HG03108 (cell line): ENCODE data around the gene AGR3.

Experiments used
- ATAC-seq: cut with Tn5 transposase; IDR thresholded peaks from one replicate; pipeline ENCODE4 v1.9.1; 2021; ENCODE audit warnings: moderate library complexity; ENCODE audit not compliant: unreplicated experiment

Gene AGR3

DNA sequence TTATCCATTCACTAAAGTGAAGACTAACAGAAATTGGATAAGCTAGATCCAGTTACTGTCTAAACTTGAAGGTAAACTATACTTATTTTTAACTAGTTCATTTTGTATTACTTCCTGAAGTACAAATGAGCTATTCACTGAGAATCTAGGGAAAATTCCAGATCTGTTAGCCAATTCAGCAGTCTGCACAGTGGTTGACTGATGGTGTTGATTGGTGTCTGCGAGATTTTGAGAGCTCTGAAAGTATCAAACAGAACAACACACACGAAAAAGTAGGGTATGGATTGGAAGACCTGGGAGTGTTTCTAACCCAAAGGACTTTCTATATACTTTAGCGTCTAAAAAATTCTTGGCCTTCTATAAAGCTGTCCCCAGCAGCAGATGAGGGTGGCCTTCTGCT is 43.4 kb downstream of the AGR3 start:
- ATAC-seq = no peak

DNA sequence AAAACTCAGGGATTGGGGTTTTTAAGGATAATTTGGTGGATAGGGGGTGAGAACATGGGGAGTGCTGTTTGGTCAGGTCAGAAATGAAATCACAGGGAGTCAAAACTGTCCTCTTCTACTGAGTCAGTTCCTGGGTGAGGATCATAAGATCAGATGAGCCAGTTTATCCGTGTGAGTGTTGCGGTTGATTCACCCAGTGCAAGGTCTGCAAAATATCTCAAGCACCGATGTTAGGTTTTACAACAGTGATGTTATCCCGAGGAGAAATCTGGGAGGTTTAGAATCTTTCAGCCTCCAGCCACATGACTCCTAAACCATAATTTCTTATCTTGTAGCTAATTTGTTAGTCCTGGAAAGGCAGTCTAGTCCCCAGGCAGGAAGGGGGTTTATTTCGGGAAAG is 45.3 kb downstream of the AGR3 start:
- ATAC-seq = no peak

- no peak for ATAC-seq
These were observed 48.4 kb downstream of the AGR3 start for GRCh38 chr7:16833373-16833772.

GRCh38 chr7:16826060-16826459 is 55.7 kb downstream of the AGR3 start:
- no peak for ATAC-seq

- ATAC-seq = no peak
These were observed 59.8 kb downstream of the AGR3 start for GRCh38 chr7:16822029-16822428.

DNA sequence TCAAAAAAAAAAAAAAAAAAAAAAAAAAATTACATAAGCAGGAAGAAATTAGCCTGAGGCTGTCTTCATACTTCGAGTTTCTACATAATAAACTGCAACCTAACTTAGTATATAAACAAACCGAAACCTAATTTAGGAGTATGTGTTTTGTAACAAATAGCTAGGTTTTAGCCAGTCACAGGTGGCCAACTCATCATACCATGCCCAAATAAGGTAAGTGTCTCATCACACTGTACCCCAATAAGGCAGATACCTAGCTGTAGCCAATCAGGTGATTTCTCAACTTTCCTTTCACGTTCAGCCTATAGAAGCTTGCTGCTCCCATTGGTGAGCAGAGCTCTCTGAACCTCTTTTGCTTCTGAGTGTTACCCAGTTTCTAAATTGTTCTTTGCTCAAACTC is 63.1 kb downstream of the AGR3 start:
- no peak for ATAC-seq

- ATAC-seq = no peak
These were observed 64.2 kb downstream of the AGR3 start for GRCh38 chr7:16817536-16817935.

DNA sequence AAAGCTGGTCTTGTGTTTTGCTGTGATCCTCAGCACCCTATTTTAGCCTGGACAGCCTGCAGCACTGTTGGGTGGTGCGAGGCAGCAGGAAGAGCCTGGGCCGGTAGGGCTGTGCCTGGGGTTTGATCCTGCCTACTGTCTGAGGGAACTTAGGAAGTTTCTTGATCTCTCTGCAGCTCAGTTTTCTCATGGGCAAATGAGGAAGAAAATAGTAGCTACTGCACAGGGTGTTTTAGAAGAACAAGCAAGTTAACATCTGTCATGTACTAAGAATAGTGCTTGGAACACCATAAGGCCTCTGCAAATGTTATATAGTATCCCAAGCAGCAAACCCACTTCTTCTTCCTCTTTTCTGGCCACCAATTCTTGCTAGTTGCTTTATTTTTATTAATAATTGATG is 65.0 kb downstream of the AGR3 start:
- no peak for ATAC-seq

DNA sequence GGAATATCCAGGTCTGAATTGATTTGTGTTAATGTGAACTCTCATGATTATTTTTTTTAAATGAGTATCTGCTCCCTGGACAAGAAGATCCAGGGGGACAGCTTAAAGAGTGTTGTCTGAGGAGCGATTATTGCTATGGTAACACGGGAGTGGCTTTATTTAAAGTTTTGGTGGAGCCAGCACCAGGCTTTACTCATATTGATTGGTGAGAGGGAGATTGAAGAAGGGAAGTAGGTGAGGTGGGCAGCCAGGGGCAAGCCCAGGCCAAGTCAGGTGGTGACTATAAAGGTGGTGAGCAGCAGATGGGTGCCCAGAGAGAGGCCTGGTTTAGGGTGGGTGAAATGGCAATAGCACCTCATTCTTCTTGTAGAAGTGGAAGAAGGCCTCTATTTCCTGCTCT is 66.8 kb downstream of the AGR3 start:
- ATAC-seq = no peak

- no peak for ATAC-seq
These were observed 68.6 kb downstream of the AGR3 start for GRCh38 chr7:16813232-16813616.

- ATAC-seq = no peak
These were observed 69.1 kb downstream of the AGR3 start for GRCh38 chr7:16812542-16813231.

DNA sequence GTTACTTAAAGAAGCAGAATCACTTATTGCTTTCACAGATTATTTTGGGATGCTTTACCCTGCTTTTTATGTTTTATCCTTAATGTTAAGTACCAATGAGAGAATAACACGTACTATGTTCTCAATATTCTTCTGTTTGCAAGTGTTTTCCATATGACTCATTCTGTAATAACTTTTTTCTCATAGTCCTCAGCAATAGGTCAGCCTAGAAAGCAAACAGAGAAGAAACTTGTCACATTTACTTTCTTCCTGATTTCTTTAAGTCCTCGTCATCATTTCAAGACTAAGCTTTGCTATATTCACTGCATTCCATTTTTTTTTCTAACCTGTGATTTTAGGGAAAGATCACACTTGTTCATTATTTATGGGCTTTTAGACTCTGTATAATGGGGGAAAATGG is 70.2 kb downstream of the AGR3 start:
- ATAC-seq = no peak

DNA sequence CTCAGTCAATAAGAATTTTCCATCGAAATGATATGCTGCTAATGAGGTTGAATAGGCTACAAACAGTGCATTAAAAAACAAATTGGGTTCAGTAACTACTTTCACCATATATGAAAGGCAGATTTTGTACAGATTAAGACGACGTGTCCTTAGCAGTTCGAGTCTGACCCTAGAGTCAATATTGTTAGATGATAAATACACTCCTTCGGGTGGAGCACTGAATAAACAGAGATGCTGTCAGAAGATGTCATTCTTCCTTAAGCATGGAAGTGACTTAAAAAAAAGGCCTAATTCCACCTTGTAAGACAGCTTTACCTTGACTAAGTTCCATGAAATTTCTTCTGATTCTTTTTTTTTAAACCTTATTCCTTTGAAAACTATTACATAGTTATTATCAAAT is 71.2 kb downstream of the AGR3 start:
- no peak for ATAC-seq

GRCh38 chr7:16810112-16810511 is 71.7 kb downstream of the AGR3 start:
- ATAC-seq = no peak
